IMR-90 (cell line): Measurements from ENCODE around the gene ZNF451.
A peak's percentile ranks its signal among the peaks of the same experiment; 100 is the strongest.

Source experiments
- CEBPB ChIP-seq: IDR thresholded peaks from 2 replicates; pipeline ENCODE4 v1.6.1; 2012; ENCODE audit warnings: low read depth, low read length, improper control_type of control experiment
- MAFK ChIP-seq: IDR thresholded peaks from 2 replicates; pipeline ENCODE4 v1.6.1; 2012; ENCODE audit warnings: low read depth, low read length, improper control_type of control experiment
- NFE2L2 ChIP-seq: fragments of 150-350 bp; IDR thresholded peaks from 2 replicates; pipeline ENCODE4 v1.6.1; 2016; ENCODE audit warnings: low read depth, mild to moderate bottlenecking, low read length
- TF ChIP-seq, protein P1 (sequence below): conservative IDR thresholded peaks from 2 replicates; pipeline ENCODE4 v1.5.1; 2012; ENCODE audit warnings: mild to moderate bottlenecking, low read depth, low read length, improper control_type of control experiment

DNA sequence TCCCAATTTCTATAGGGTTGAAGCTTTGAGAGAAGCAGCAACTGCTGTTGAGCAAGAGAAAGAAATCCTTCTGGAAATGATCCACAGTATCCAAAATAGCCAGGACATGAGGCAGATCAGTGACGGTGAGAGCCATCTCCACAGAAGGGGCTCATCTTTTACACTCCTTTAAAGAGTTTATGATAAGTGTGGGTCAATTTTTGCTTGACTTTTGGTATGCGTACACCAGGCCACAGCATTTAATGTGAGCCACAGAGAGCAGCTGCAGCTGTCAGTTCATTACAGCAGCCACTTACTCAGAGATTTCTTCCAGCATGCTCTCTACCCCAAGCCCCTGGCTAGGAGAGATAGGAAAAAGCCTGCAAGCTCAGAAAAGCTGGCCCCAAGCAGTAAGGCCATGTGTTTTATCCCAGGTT is 92.0 kb downstream of the ZNF451 start:
- TF ChIP-seq CEBPB (peak; percentile 68; the same call in 1 of the 2 replicates), MAFK (no peak), NFE2L2 (no peak)
- TF ChIP-seq, protein P1, sequence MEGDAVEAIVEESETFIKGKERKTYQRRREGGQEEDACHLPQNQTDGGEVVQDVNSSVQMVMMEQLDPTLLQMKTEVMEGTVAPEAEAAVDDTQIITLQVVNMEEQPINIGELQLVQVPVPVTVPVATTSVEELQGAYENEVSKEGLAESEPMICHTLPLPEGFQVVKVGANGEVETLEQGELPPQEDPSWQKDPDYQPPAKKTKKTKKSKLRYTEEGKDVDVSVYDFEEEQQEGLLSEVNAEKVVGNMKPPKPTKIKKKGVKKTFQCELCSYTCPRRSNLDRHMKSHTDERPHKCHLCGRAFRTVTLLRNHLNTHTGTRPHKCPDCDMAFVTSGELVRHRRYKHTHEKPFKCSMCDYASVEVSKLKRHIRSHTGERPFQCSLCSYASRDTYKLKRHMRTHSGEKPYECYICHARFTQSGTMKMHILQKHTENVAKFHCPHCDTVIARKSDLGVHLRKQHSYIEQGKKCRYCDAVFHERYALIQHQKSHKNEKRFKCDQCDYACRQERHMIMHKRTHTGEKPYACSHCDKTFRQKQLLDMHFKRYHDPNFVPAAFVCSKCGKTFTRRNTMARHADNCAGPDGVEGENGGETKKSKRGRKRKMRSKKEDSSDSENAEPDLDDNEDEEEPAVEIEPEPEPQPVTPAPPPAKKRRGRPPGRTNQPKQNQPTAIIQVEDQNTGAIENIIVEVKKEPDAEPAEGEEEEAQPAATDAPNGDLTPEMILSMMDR: no peak
